Neural cell (in vitro differentiated cells): ENCODE measurements around the gene TEX30.

Experiments used
- EP300 ChIP-seq: fragments of 450-650 bp; conservative IDR thresholded peaks from 2 replicates; pipeline ENCODE4 v1.6.1; 2014; ENCODE audit warnings: antibody characterized with exemption, mild to moderate bottlenecking, moderate library complexity; ENCODE audit not compliant: poor library complexity, severe bottlenecking
- EZH2 ChIP-seq: fragments of 200-600, 300-800 bp; shearing (Covaris generic), sonication (generic); IDR thresholded peaks from 2 replicates; pipeline ENCODE4 v1.6.1; 2014; ENCODE audit warnings: antibody characterized with exemption, low read length, borderline replicate concordance, mild to moderate bottlenecking; ENCODE audit not compliant: insufficient read depth, poor library complexity, severe bottlenecking
- TAF1 ChIP-seq: IDR thresholded peaks from 2 replicates; pipeline ENCODE4 v1.6.1; 2012; ENCODE audit warnings: low read depth
- TF ChIP-seq, protein P1 (sequence below): fragments of 450-650 bp; IDR thresholded peaks from 2 replicates; pipeline ENCODE4 v1.5.1; 2014; ENCODE audit warnings: antibody characterized with exemption, mild to moderate bottlenecking, moderate library complexity; ENCODE audit not compliant: poor library complexity, severe bottlenecking

DNA sequence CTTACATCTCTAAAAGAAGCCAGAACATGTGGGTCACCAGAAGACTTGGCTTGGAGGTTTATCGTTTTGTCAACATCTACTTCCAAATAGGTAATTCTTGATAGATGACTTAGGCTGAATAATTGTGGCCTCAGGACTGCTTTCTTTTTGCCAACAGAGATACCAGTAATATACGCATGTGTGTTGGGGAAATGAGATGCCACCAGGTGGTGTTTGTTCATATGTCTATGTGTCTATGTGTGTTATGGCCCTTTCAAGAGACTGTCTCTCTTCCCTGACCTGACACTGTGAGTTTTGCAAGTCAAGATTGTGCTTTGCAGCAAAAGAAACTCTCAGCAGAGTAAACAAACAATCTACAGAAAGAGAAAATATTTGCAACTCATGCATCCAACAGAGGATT is 47.2 kb downstream of the TEX30 start:
- TF ChIP-seq, protein P1, sequence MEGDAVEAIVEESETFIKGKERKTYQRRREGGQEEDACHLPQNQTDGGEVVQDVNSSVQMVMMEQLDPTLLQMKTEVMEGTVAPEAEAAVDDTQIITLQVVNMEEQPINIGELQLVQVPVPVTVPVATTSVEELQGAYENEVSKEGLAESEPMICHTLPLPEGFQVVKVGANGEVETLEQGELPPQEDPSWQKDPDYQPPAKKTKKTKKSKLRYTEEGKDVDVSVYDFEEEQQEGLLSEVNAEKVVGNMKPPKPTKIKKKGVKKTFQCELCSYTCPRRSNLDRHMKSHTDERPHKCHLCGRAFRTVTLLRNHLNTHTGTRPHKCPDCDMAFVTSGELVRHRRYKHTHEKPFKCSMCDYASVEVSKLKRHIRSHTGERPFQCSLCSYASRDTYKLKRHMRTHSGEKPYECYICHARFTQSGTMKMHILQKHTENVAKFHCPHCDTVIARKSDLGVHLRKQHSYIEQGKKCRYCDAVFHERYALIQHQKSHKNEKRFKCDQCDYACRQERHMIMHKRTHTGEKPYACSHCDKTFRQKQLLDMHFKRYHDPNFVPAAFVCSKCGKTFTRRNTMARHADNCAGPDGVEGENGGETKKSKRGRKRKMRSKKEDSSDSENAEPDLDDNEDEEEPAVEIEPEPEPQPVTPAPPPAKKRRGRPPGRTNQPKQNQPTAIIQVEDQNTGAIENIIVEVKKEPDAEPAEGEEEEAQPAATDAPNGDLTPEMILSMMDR: no peak
- TF ChIP-seq TAF1 (no peak), EZH2 (no peak), EP300 (no peak)
